Neuronal stem cell (in vitro differentiated cells): Measurements from ENCODE around the gene PROX1.

Experiments used
- DNase-seq: peaks from one replicate; pipeline ENCODE4 v3.0.0-alpha.2; 2013; ENCODE audit warnings: low spot score
- H2AFZ ChIP-seq: one replicate; pipeline ENCODE4 v1.6.1; 2013; ENCODE audit warnings: mild to moderate bottlenecking, low read length, inconsistent platforms
- H2AK5ac ChIP-seq: 2 replicates; pipeline ENCODE4 v1.6.1; 2013; ENCODE audit warnings: low read depth, mild to moderate bottlenecking, inconsistent platforms, low read length, moderate library complexity, mixed read lengths
- H2BK120ac ChIP-seq: 2 replicates; pipeline ENCODE4 v1.6.1; 2013; ENCODE audit warnings: low read depth, mild to moderate bottlenecking, inconsistent platforms, low read length, moderate library complexity, mixed read lengths
- H2BK12ac ChIP-seq: one replicate; pipeline ENCODE4 v1.6.1; 2013; ENCODE audit warnings: low read length, inconsistent platforms
- H2BK15ac ChIP-seq: 2 replicates; pipeline ENCODE4 v1.6.1; 2013; ENCODE audit warnings: mild to moderate bottlenecking, low read length, inconsistent platforms, mixed read lengths
- H2BK5ac ChIP-seq: one replicate; pipeline ENCODE4 v1.6.1; 2013; ENCODE audit warnings: inconsistent platforms, mild to moderate bottlenecking, low read length, moderate library complexity
- H3K14ac ChIP-seq: one replicate; pipeline ENCODE4 v1.6.1; 2013; ENCODE audit warnings: low read length, inconsistent platforms
- H3K18ac ChIP-seq: 2 replicates; pipeline ENCODE4 v1.6.1; 2013; ENCODE audit warnings: low read length, inconsistent platforms
- H3K23ac ChIP-seq: 2 replicates; pipeline ENCODE4 v1.6.1; 2013; ENCODE audit warnings: low read depth, mild to moderate bottlenecking, mixed read lengths, low read length, inconsistent platforms; ENCODE audit not compliant: poor library complexity
- H3K27ac ChIP-seq: replicated peaks from 3 replicates; pipeline ENCODE4 v1.5.1; 2013; ENCODE audit warnings: low read length, inconsistent platforms
- H3K27me3 ChIP-seq, 3 experiments: 2 replicates each; pipeline ENCODE4 v1.6.1; 2013; ENCODE audit warnings: low read length in 3 of 3, mild to moderate bottlenecking in 2 of 3, inconsistent platforms in 1 of 3, low read depth in 1 of 3, mixed read lengths in 1 of 3, moderate library complexity in 1 of 3; ENCODE audit not compliant: control insufficient read depth in 3 of 3, insufficient read depth in 3 of 3
- H3K36me3 ChIP-seq, 2 donors: replicated peaks in 1 of 2; 2 replicates each; pipeline ENCODE4 v1.6.1; 2013; ENCODE audit warnings: low read length in 2 of 2; ENCODE audit not compliant: control insufficient read depth in 2 of 2, insufficient read depth in 2 of 2
- H3K4ac ChIP-seq: 2 replicates; pipeline ENCODE4 v1.6.1; 2013; ENCODE audit warnings: inconsistent platforms, mild to moderate bottlenecking, low read length, moderate library complexity
- H3K4me1 ChIP-seq, 2 donors: 1 replicate in 1 of 2; 2 replicates in 1 of 2; pipeline ENCODE4 v1.6.1; 2013; ENCODE audit warnings: low read length in 2 of 2, low read depth in 1 of 2; ENCODE audit not compliant: control insufficient read depth in 2 of 2, insufficient read depth in 1 of 2
- H3K4me2 ChIP-seq: one replicate; pipeline ENCODE4 v1.6.1; 2013; ENCODE audit warnings: mild to moderate bottlenecking, low read length, inconsistent platforms; ENCODE audit not compliant: insufficient read depth, poor library complexity, severe bottlenecking
- H3K4me3 ChIP-seq, 2 donors: 2 replicates each; pipeline ENCODE4 v1.5.1; 2013; ENCODE audit warnings: low read length in 2 of 2, mild to moderate bottlenecking in 2 of 2, inconsistent platforms in 1 of 2, moderate library complexity in 1 of 2
- H3K79me1 ChIP-seq: one replicate; pipeline ENCODE4 v1.6.1; 2013; ENCODE audit warnings: low read depth, mild to moderate bottlenecking, inconsistent platforms, low read length, moderate library complexity
- H3K9ac ChIP-seq: one replicate; pipeline ENCODE4 v1.6.1; 2013; ENCODE audit warnings: mild to moderate bottlenecking, low read depth, low read length, inconsistent platforms; ENCODE audit not compliant: poor library complexity
- H3K9me3 ChIP-seq, 2 donors: replicated peaks in 1 of 2; 2 replicates each; pipeline versions ENCODE3 to v1.6.1; 2013; ENCODE audit warnings: low read length in 2 of 2, mild to moderate bottlenecking in 2 of 2, inconsistent platforms in 1 of 2, low read depth in 1 of 2, mixed read lengths in 1 of 2, moderate library complexity in 1 of 2; ENCODE audit not compliant: control insufficient read depth in 2 of 2, insufficient read depth in 1 of 2
- H4K8ac ChIP-seq: one replicate; pipeline ENCODE4 v1.6.1; 2013; ENCODE audit warnings: low read depth, mild to moderate bottlenecking, inconsistent platforms, low read length, moderate library complexity
- H4K91ac ChIP-seq: one replicate; pipeline ENCODE4 v1.6.1; 2013; ENCODE audit warnings: low read length, low read depth, mild to moderate bottlenecking, inconsistent platforms; ENCODE audit not compliant: poor library complexity
- WGBS, 2 donors: extraction: QIAGEN DNeasy Blood & Tissue Kit; methylation state at CpG; one replicate each; pipeline ENCODE4 v1.1.7; 2013; ENCODE audit warnings: missing lambda C conversion rate in 2 of 2, mixed read lengths in 1 of 2; ENCODE audit not compliant: insufficient read length in 2 of 2, insufficient replicate concordance in 1 of 2; ENCODE audit errors: extremely low coverage in 2 of 2; 5-methylcytosine and 5-hydroxymethylcytosine counted together

The PROX1 gene

DNA sequence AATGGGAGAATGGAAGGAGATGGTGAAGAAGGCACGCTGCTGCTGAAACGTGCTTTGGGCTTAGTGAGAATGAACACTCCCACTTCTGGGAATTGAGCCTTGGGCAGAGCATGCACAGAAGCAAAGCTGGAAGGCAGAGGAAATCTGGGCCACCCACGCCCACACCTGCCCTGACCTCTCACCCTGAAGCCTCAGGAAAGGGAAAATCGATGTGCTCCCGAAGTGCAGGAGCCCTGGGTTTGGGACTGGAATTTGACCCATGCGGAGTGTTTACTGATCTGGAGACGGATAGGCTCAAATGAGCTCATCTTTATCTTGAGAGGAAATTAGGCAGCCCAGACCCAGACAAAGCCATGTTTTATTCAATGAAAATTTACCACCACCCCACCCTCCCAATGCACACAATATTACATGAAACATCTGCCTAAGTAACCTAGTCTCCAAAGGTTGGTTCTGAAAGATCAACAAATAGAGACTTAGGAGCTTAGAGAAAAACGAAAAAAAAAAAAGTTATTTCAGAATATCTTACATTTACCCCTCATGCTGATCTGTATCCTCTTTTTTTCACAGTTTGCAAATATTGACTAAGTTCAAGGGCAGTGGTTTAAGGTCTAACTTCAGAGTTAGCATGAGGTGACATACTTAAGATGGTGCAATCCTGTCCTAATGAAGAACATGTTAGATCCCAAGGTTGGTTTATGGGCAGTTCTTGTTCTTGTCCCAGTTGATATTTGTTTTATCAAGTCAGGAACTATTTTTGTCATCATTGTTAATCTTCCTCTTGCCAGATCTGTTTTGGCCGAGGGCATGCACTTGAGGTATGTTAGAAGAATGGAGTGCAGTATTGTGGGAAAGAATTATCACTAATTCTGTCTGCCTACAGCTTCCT, 63.0 kb downstream of the PROX1 start:
- no peak overlapping the region for H2AK5ac ChIP-seq
- no peak overlapping the region for H3K14ac ChIP-seq
- H4K8ac ChIP-seq: no peak overlapping the region
- WGBS, 2 donors: no CpG with 5 or more reads among the region's 9 CpGs
- DNase-seq: no peak
- no peaks in the 10 kb centered on the region for H3K4me1 ChIP-seq
- H2BK5ac ChIP-seq: no peak overlapping the region
- H2BK12ac ChIP-seq: no peak overlapping the region
- no peaks in the 10 kb centered on the region for H3K79me1 ChIP-seq
- no peak overlapping the region for H3K4ac ChIP-seq
- H2AFZ ChIP-seq: peak overlapping the region; percentile 37
- H3K27me3 ChIP-seq: no peaks in the 10 kb centered on the region
- no peak overlapping the region for H3K4me2 ChIP-seq
- no peak overlapping the region for H3K18ac ChIP-seq
- H2BK15ac ChIP-seq: no peak overlapping the region
- no peak overlapping the region for H3K4me3 ChIP-seq
- H2BK120ac ChIP-seq: no peak overlapping the region
- H4K91ac ChIP-seq: no peak overlapping the region
- no peaks in the 10 kb centered on the region for H3K36me3 ChIP-seq
- H3K27ac ChIP-seq: no peak overlapping the region
- no peak overlapping the region for H3K23ac ChIP-seq
- H3K9me3 ChIP-seq: peaks cover 0 to 3% of the 10 kb centered on the region in 2 donors
- H3K9ac ChIP-seq: no peak overlapping the region

DNA sequence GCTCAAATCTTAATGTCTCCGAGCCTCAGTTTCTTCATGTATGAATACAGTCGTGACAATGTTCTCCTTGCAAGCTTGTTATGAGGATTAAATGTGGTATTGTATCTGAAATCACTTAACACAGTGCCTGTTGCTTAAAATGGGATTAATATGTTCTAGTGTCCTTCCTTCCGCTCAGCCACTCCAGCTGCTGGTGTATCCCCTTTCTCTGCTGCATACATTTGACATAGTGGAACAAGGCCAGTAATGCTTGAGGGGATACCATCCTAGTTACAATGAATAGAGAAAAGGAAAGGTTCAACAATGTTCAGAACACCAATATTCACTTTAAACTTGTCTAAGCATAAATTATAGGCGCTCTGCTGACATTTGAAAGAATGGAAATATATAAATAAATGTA, 64.0 kb downstream of the PROX1 start:
- no peak overlapping the region for H3K14ac ChIP-seq
- no peak overlapping the region for H2BK5ac ChIP-seq
- no peak overlapping the region for H3K4ac ChIP-seq
- H3K9ac ChIP-seq: no peak overlapping the region
- H3K4me1 ChIP-seq: no peaks in the 10 kb centered on the region
- H2AFZ ChIP-seq: no peak overlapping the region
- H3K27ac ChIP-seq: no peak overlapping the region
- H3K27me3 ChIP-seq: no peaks in the 10 kb centered on the region
- H2BK15ac ChIP-seq: no peak overlapping the region
- H2BK12ac ChIP-seq: no peak overlapping the region
- H2BK120ac ChIP-seq: no peak overlapping the region
- no peak overlapping the region for H3K4me2 ChIP-seq
- peaks cover 0 to 3% of the 10 kb centered on the region in 2 donors for H3K9me3 ChIP-seq
- no peak overlapping the region for H4K8ac ChIP-seq
- no peak overlapping the region for H3K23ac ChIP-seq
- no peaks in the 10 kb centered on the region for H3K79me1 ChIP-seq
- DNase-seq: no peak
- no peak overlapping the region for H4K91ac ChIP-seq
- no peak overlapping the region for H3K4me3 ChIP-seq
- H3K36me3 ChIP-seq: no peaks in the 10 kb centered on the region
- no peak overlapping the region for H3K18ac ChIP-seq
- no peak overlapping the region for H2AK5ac ChIP-seq
- no CpG with 5 or more reads among the region's 4 CpGs for WGBS, 2 donors

DNA sequence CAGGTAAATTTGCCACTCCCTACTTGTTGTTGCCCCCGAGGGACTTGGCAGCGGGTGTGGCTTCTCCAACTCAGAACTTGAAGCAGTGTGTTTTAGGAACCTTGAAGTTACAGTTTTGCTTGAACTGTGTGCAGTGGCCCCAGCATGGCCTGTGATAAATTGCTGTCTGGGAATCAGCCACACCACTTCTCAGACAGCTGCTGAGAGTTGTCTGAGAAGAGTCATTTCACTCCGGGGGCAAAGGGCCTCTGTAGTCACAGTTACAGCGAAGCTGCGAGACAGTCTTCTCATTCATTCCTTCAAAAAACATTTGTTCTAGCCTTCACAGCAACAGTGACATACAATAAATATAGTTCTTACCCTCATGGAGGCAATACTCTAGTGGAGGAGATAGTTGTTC, 70.3 kb downstream of the PROX1 start:
- Histone ChIP-seq H3K27ac (no peak overlapping the region), H3K9me3 (no peaks in the 10 kb centered on the region), H3K4me3 (no peak overlapping the region), H2AFZ (no peak overlapping the region), H2BK120ac (no peak overlapping the region), H3K14ac (no peak overlapping the region), H4K91ac (no peak overlapping the region), H3K79me1 (no peaks in the 10 kb centered on the region), H2BK12ac (no peak overlapping the region), H3K23ac (no peak overlapping the region), H3K9ac (no peak overlapping the region), H2AK5ac (no peak overlapping the region), H3K4me2 (no peak overlapping the region), H3K18ac (no peak overlapping the region), H3K27me3 (peaks cover 0 to 21% (median 0%) of the 10 kb centered on the region in 3 experiments), H4K8ac (no peak overlapping the region), H2BK15ac (no peak overlapping the region), H2BK5ac (no peak overlapping the region), H3K36me3 (no peaks in the 10 kb centered on the region), H3K4me1 (no peaks in the 10 kb centered on the region), H3K4ac (no peak overlapping the region)
- WGBS, 2 donors: no CpG with 5 or more reads among the region's 5 CpGs
- DNase-seq: no peak

GRCh38 chr1:214066190-214066589, 78.4 kb downstream of the PROX1 start:
- H3K27ac ChIP-seq: no peak overlapping the region
- H3K79me1 ChIP-seq: no peaks in the 10 kb centered on the region
- no CpG with 5 or more reads among the region's 6 CpGs for WGBS, 2 donors
- no peak for DNase-seq
- H2BK12ac ChIP-seq: no peak overlapping the region
- H3K9me3 ChIP-seq: no peaks in the 10 kb centered on the region
- H3K9ac ChIP-seq: no peak overlapping the region
- H3K18ac ChIP-seq: no peak overlapping the region
- no peak overlapping the region for H2BK15ac ChIP-seq
- H3K4me2 ChIP-seq: no peak overlapping the region
- no peak overlapping the region for H4K8ac ChIP-seq
- H3K4me1 ChIP-seq: no peaks in the 10 kb centered on the region
- no peaks in the 10 kb centered on the region for H3K36me3 ChIP-seq
- H3K4ac ChIP-seq: no peak overlapping the region
- no peak overlapping the region for H2AFZ ChIP-seq
- no peak overlapping the region for H3K4me3 ChIP-seq
- no peak overlapping the region for H4K91ac ChIP-seq
- no peak overlapping the region for H2BK5ac ChIP-seq
- no peak overlapping the region for H2AK5ac ChIP-seq
- H2BK120ac ChIP-seq: no peak overlapping the region
- H3K14ac ChIP-seq: no peak overlapping the region
- H3K23ac ChIP-seq: no peak overlapping the region
- H3K27me3 ChIP-seq: peaks cover 0 to 62% (median 0%) of the 10 kb centered on the region in 3 experiments
